GM20000 (cell line): Measurements from ENCODE around the gene MRPL39.

Experiments
- DNase-seq: peaks from one replicate; pipeline ENCODE4 v3.0.0; 2012; ENCODE audit warnings: low spot score
- CTCF ChIP-seq: IDR thresholded peaks from 2 replicates; pipeline ENCODE4 v1.5.1; 2012; ENCODE audit warnings: mild to moderate bottlenecking, control low read depth; ENCODE audit errors: extremely low read depth, missing control alignments

The MRPL39 gene

GRCh38 chr21:25552856-25553255, 54.4 kb downstream of the MRPL39 start:
- no peak for TF ChIP-seq CTCF
- no peak for DNase-seq

- TF ChIP-seq CTCF, result no peak
- DNase-seq, result no peak
These were observed 55.7 kb downstream of the MRPL39 start for GRCh38 chr21:25551569-25551968.

GRCh38 chr21:25550352-25551120, 56.7 kb downstream of the MRPL39 start:
- no peak for TF ChIP-seq CTCF
- no peak for DNase-seq

- TF ChIP-seq CTCF, result no peak
- no peak for DNase-seq
These were observed 66.2 kb downstream of the MRPL39 start for GRCh38 chr21:25541042-25541441.

GRCh38 chr21:25539606-25540005, 67.7 kb downstream of the MRPL39 start:
- DNase-seq, result no peak
- no peak for TF ChIP-seq CTCF

- no peak for TF ChIP-seq CTCF
- DNase-seq, result no peak
These were observed 70.1 kb downstream of the MRPL39 start for GRCh38 chr21:25537174-25537573.

- DNase-seq, result no peak
- TF ChIP-seq CTCF, result no peak
These were observed 70.5 kb downstream of the MRPL39 start for GRCh38 chr21:25536752-25537151.
